GM12878 (cell line): Measurements from ENCODE around the gene GRAMD2B. TPM values are rescaled to one million over a fixed set of nuclear protein-coding genes. Genes with fewer than 3 reads are reported as not detected.

ENCODE experiments used
- ATAC-seq: fragments of 200-7000 bp; cut with Tn5 transposase; 3 replicates; pipeline ENCODE4 v1.9.1; 2020; ENCODE audit warnings: mild to moderate bottlenecking, moderate library complexity
- BruUV-seq: library from RNA; stranded (reverse); fragments of 400-500 nt; replicated peaks from 2 replicates; lab custom pipeline; 2021; lab: Mats Ljungman, UMichigan
- CTCF ChIA-PET: fragments of 300-600 bp; sonication (Branson Sonifier 250); formaldehyde crosslinking; extraction: SDS; loops from one replicate; lab custom pipeline; 2021; ENCODE audit warnings: inconsistent platforms; lab: Yijun Ruan, JAX
- POLR2A ChIA-PET: fragments of 350-600 bp; formaldehyde crosslinking; extraction: SDS; loops from one replicate; lab custom pipeline; 2021; ENCODE audit warnings: inconsistent platforms; lab: Charles Lee
- RAD21 ChIA-PET: fragments of 300-600 bp; sonication (Branson Sonifier 250); formaldehyde crosslinking; loops from one replicate; lab custom pipeline; 2023; ENCODE audit warnings: antibody characterized with exemption; ENCODE audit not compliant: unreplicated experiment; lab: Charles Lee
- SMC1A ChIA-PET: fragments of 300-600 bp; sonication (Branson Sonifier 250); formaldehyde crosslinking; loops from one replicate; lab custom pipeline; 2023; ENCODE audit not compliant: unreplicated experiment, uncharacterized antibody; lab: Charles Lee
- DNase-seq: peaks from one replicate; pipeline ENCODE4 v3.0.0-alpha.2; 2011; ENCODE audit warnings: low read depth, low spot score
- FAIRE-seq: peaks from 3 replicates; lab custom pipeline; 2011; peaks lifted over from hg19 to GRCh38; lab: Jason Lieb, UNC
- H2AFZ ChIP-seq: 2 replicates; pipeline ENCODE4 v1.6.0; 2011; ENCODE audit warnings: low read depth, low read length, control low read depth; ENCODE audit not compliant: control insufficient read depth
- H3K27ac ChIP-seq: 2 replicates; pipeline ENCODE4 v1.5.1; 2011; ENCODE audit warnings: control low read depth; ENCODE audit not compliant: control insufficient read depth, insufficient read depth
- H3K27me3 ChIP-seq, 2 experiments: replicated peaks in 1 of 2; 2 replicates each; pipeline versions ENCODE4 v1.6.0 to v1.6.1; 2011; ENCODE audit warnings: low read length in 1 of 2; ENCODE audit not compliant: control insufficient read depth in 2 of 2, insufficient read depth in 2 of 2
- H3K36me3 ChIP-seq, 2 experiments: 2 replicates each; pipeline ENCODE4 v1.5.1; 2011; ENCODE audit warnings: low read length in 1 of 2; ENCODE audit not compliant: control insufficient read depth in 2 of 2, insufficient read depth in 2 of 2
- H3K4me1 ChIP-seq: 2 replicates; pipeline ENCODE4 v1.6.1; 2011; ENCODE audit warnings: mild to moderate bottlenecking, low read length, moderate library complexity, mixed read lengths; ENCODE audit not compliant: control insufficient read depth, insufficient read depth
- H3K4me2 ChIP-seq: 2 replicates; pipeline ENCODE4 v1.6.0; 2011; ENCODE audit warnings: control low read depth; ENCODE audit not compliant: control insufficient read depth, insufficient read depth
- H3K4me3 ChIP-seq: fragments of 200-600 bp; sonication (generic); 2 replicates; pipeline ENCODE4 v1.5.1; 2016
- H3K79me2 ChIP-seq: 2 replicates; pipeline ENCODE4 v1.6.0; 2011; ENCODE audit warnings: low read length; ENCODE audit not compliant: control insufficient read depth, insufficient read depth
- H3K9ac ChIP-seq: 2 replicates; pipeline ENCODE4 v1.8.0; 2011; ENCODE audit warnings: low read length, control low read depth, mixed read lengths; ENCODE audit not compliant: control insufficient read depth, insufficient read depth
- H3K9me3 ChIP-seq: replicated peaks from 3 replicates; pipeline ENCODE4 v1.5.1; 2011; ENCODE audit warnings: mild to moderate bottlenecking, low read length; ENCODE audit not compliant: control insufficient read depth, insufficient read depth
- H4K20me1 ChIP-seq: 2 replicates; pipeline ENCODE4 v1.6.0; 2011; ENCODE audit not compliant: control insufficient read depth, insufficient read depth
- ATF2 ChIP-seq: IDR thresholded peaks from 2 replicates; pipeline ENCODE4 v1.6.1; 2012; ENCODE audit warnings: low read length, inconsistent platforms
- BMI1 ChIP-seq: fragments of 450-650 bp; IDR thresholded peaks from 2 replicates; pipeline ENCODE4 v1.6.1; 2016; ENCODE audit warnings: mild to moderate bottlenecking, moderate library complexity, borderline replicate concordance
- GATAD2B ChIP-seq: fragments of 450-650 bp; conservative IDR thresholded peaks from 2 replicates; pipeline ENCODE4 v1.6.1; 2017; ENCODE audit warnings: low read depth, mild to moderate bottlenecking, moderate library complexity
- IKZF2 ChIP-seq, 2 experiments: fragments of 450-650 bp; IDR thresholded peaks; 2 replicates each; pipeline ENCODE4 v1.6.1; 2017; ENCODE audit warnings: mild to moderate bottlenecking in 2 of 2, moderate library complexity in 2 of 2
- KAT2A ChIP-seq: conservative IDR thresholded peaks from 2 replicates; pipeline ENCODE4 v1.6.1; 2011; ENCODE audit warnings: low read depth, low read length; ENCODE audit not compliant: control insufficient read depth
- MAX ChIP-seq: IDR thresholded peaks from 2 replicates; pipeline ENCODE4 v1.6.1; 2012; ENCODE audit warnings: low read depth, low read length, improper control_type of control experiment
- PKNOX1 ChIP-seq: fragments of 450-650 bp; IDR thresholded peaks from 2 replicates; pipeline ENCODE4 v1.6.1; 2016; ENCODE audit warnings: mild to moderate bottlenecking
- POU2F2 ChIP-seq: IDR thresholded peaks from 3 replicates; pipeline ENCODE4 v1.6.1; 2011; ENCODE audit warnings: low read depth, mild to moderate bottlenecking, low read length, borderline replicate concordance
- PRDM15 ChIP-seq: fragments of 450-650 bp; formaldehyde crosslinking; IDR thresholded peaks from 2 replicates; pipeline ENCODE4 v1.4.0; 2020; ENCODE audit warnings: mild to moderate bottlenecking, moderate library complexity
- RAD21 ChIP-seq: IDR thresholded peaks from 2 replicates; pipeline ENCODE4 v1.6.1; 2011; ENCODE audit warnings: mild to moderate bottlenecking, low read depth, low read length, moderate library complexity; ENCODE audit not compliant: insufficient read depth
- RBBP5 ChIP-seq: fragments of 200-600 bp; sonication (generic); conservative IDR thresholded peaks from 2 replicates; pipeline ENCODE4 v1.6.1; 2016
- RCOR1 ChIP-seq: conservative IDR thresholded peaks from 2 replicates; pipeline ENCODE4 v1.6.1; 2012; ENCODE audit warnings: low read depth, low read length, improper control_type of control experiment
- RUNX3 ChIP-seq: IDR thresholded peaks from 2 replicates; pipeline ENCODE4 v1.6.1; 2012; ENCODE audit warnings: low read length, inconsistent platforms
- TBL1XR1 ChIP-seq: IDR thresholded peaks from 2 replicates; pipeline ENCODE4 v1.6.1; 2012; ENCODE audit warnings: low read depth, low read length, improper control_type of control experiment
- ZBED1 ChIP-seq: IDR thresholded peaks from 2 replicates; pipeline ENCODE4 v1.6.1; 2016; ENCODE audit warnings: borderline replicate concordance
- ZNF217 ChIP-seq: fragments of 450-650 bp; IDR thresholded peaks from 2 replicates; pipeline ENCODE4 v1.6.1; 2017; ENCODE audit warnings: antibody characterized with exemption, mild to moderate bottlenecking
- ZNF274 ChIP-seq: IDR thresholded peaks from one replicate; pipeline ENCODE4 v1.8.0; 2011; ENCODE audit not compliant: insufficient read length, insufficient read depth
- WGBS: methylation state at CpG from one replicate; pipeline ENCODE4 v1.1.6; 2016; ENCODE audit warnings: low lambda C conversion rate; ENCODE audit not compliant: insufficient replicate concordance, insufficient coverage; ENCODE audit errors: missing lambda C conversion rate; 5-methylcytosine and 5-hydroxymethylcytosine counted together
- in situ Hi-C: fragments of 300-500 bp; cut with MboI; formaldehyde crosslinking; loops from 9 replicates; pipeline ENCODE4 v1.14.3; 2018; ENCODE audit warnings: mixed read lengths
- intact Hi-C: fragments of 100-400 bp; cut with micrococcal nuclease; formaldehyde crosslinking; loops from one replicate; pipeline ENCODE4 v1.14.2; 2022; ENCODE audit not compliant: unreplicated experiment
- polyA plus RNA-seq, 11 experiments: library from polyadenylated mRNA; depleted of rRNA in 4 of 11; unstranded in 6 of 11; stranded (reverse) in 5 of 11; fragments of >200 nt; fragmentation: Nextera tagmentation in 4 of 11; fragmentation: Illumina TruSeq in 1 of 11; extraction: Ambion mirVana in 4 of 11; extraction: Trizol in 1 of 11; gene quantifications; 1 replicate in 1 of 11; 2 replicates in 10 of 11; pipeline versions ENCODE4 v1.2.1 to v1.2.3, GENCODE V29; 2011 to 2016; ENCODE audit warnings: inconsistent platforms in 2 of 11, missing spikeins in 2 of 11, low read depth in 1 of 11
- total RNA-seq, 4 experiments: library from RNA; depleted of rRNA in 3 of 4; stranded (reverse); fragments of >200 nt in 3 of 4; fragmentation: Illumina TruSeq in 1 of 4; extraction: Trizol in 1 of 4; gene quantifications; 2 replicates each; pipeline versions ENCODE4 v1.2.1 to v1.2.3, GENCODE V29; 2013 to 2021

Gene GRAMD2B
- total and polyA plus RNA-seq, 10 of the 15 experiments (the other 5 are each of a cell fraction or from before 2014, with no cell fraction given): 1.9 to 21.5 (median 8.4) TPM

- in situ Hi-C loops: no loop called here
- Histone ChIP-seq H2AFZ (no peak overlapping the region), H3K4me1 (peaks cover 19% of the 10 kb centered on the region), H4K20me1 (no peaks in the 10 kb centered on the region), H3K79me2 (no peaks in the 10 kb centered on the region), H3K9ac (no peak overlapping the region), H3K4me3 (no peak overlapping the region), H3K27ac (no peak overlapping the region), H3K4me2 (no peak overlapping the region), H3K36me3 (peaks cover 0 to 4% of the 10 kb centered on the region in 2 experiments; a peak in 1 of 4 replicates)
- ChIA-PET RAD21 (no interaction called here), CTCF (interaction anchor here (1.3 to 1.5 kb wide), 2 partner anchors 35 kb away, joined by 4 read pairs; no protein-coding TSS in a partner anchor), SMC1A (interaction anchor here (1.0 kb wide), 1 partner anchor 15 kb away, joined by 3 read pairs; no protein-coding TSS in a partner anchor)
- ATAC-seq: no peak
- WGBS: 40% methylated on average over 7 of the region's 7 CpGs
- BruUV-seq: no TSS peak
- DNase-seq: no peak
- intact Hi-C loops: no loop called here
- TF ChIP-seq RUNX3 (no peak), KAT2A (no peak), ZNF274 (no peak), TBL1XR1 (no peak), RAD21 (no peak), PKNOX1 (no peak), ATF2 (no peak), MAX (no peak), ZBED1 (no peak), RCOR1 (no peak), RBBP5 (no peak), GATAD2B (no peak), BMI1 (no peak), POU2F2 (no peak), PRDM15 (no peak), ZNF217 (no peak), IKZF2 (IDR thresholded peaks at IDR 0.05) (no peak)
- TF ChIP-seq, all 136 proteins: peak for 0
- no peak for FAIRE-seq
- Histone ChIP-seq H3K27me3 (no peaks in the 10 kb centered on the region), H3K9me3 (no peaks in the 10 kb centered on the region)
- POLR2A ChIA-PET: no interaction called here
Measured at GRCh38 chr5:126464959-126465358, 41.8 kb downstream of the GRAMD2B start.
